ENCODE data around the gene DNASE1L3. TPM values are rescaled to one million over a fixed set of nuclear protein-coding genes. Genes with fewer than 3 reads are reported as not detected.

DNASE1L3 gene
- total and polyA plus RNA-seq, 2 of the 13 experiments (the other 11 are each of a cell fraction or from before 2014, with no cell fraction given), result 0.86 to 1.7 TPM

DNA sequence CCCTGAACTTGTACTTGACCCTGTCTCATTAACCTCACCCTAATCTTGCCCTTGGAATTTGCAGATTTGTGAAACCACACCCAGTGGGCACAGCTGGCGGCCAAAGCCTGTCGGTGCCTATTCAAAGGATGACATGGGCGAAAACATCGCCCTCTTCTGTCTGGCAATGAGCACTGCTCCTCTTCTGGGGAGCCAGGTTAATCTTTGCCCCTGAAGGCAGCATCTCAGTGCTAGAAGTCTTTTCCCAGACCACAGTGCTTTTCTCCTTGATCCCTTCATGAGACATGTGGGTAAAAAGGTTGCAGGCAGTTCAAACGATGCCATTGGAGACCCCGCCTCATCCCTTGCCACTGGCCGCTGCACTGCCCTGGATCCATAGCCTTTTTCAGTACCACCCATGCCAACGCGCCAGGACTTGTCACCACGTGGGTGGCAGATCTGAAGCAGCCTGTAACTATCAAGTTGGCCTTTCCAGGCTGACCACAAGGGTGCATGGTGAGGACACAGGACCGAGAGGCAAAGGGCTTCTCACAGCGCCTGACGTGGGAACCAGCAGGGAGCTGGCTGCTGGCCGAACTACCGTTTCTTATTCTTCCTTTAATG lies 6.5 kb upstream of the DNASE1L3 start (continued):
- peak; percentile 85; the same call in 1 of the 2 replicates for TF ChIP-seq SALL2 (CRISPR knock-in tag; IDR thresholded peaks at IDR 0.05)
- TF ChIP-seq, protein P1, sequence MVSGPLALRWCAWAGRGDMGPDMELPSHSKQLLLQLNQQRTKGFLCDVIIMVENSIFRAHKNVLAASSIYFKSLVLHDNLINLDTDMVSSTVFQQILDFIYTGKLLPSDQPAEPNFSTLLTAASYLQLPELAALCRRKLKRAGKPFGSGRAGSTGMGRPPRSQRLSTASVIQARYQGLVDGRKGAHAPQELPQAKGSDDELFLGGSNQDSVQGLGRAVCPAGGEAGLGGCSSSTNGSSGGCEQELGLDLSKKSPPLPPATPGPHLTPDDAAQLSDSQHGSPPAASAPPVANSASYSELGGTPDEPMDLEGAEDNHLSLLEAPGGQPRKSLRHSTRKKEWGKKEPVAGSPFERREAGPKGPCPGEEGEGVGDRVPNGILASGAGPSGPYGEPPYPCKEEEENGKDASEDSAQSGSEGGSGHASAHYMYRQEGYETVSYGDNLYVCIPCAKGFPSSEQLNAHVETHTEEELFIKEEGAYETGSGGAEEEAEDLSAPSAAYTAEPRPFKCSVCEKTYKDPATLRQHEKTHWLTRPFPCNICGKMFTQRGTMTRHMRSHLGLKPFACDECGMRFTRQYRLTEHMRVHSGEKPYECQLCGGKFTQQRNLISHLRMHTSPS (CRISPR knock-in tag; IDR thresholded peaks at IDR 0.05; ENCODE audit: low read depth), result peak; percentile 96
- peak; percentile 68; the same call in 1 of the 2 replicates for TF ChIP-seq SPEN (CRISPR knock-in tag; IDR thresholded peaks at IDR 0.05; ENCODE audit: low read depth)
- no peak for TF ChIP-seq RARG (CRISPR knock-in tag; IDR thresholded peaks at IDR 0.05; ENCODE audit: low read depth)
- TF ChIP-seq, protein P2, sequence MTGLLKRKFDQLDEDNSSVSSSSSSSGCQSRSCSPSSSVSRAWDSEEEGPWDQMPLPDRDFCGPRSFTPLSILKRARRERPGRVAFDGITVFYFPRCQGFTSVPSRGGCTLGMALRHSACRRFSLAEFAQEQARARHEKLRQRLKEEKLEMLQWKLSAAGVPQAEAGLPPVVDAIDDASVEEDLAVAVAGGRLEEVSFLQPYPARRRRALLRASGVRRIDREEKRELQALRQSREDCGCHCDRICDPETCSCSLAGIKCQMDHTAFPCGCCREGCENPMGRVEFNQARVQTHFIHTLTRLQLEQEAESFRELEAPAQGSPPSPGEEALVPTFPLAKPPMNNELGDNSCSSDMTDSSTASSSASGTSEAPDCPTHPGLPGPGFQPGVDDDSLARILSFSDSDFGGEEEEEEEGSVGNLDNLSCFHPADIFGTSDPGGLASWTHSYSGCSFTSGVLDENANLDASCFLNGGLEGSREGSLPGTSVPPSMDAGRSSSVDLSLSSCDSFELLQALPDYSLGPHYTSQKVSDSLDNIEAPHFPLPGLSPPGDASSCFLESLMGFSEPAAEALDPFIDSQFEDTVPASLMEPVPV (CRISPR knock-in tag; IDR thresholded peaks at IDR 0.05), result no peak
- TF ChIP-seq ZNF232 (CRISPR knock-in tag; IDR thresholded peaks at IDR 0.05; ENCODE audit: borderline replicate concordance), result peak; percentile 75; the same call in 1 of the 2 replicates
- 0 out of 2 replicates have a peak, but pooled peaks have one; percentile 10 for TF ChIP-seq ZNF331 (CRISPR knock-in tag; IDR thresholded peaks at IDR 0.05)
- TF ChIP-seq, protein P3, sequence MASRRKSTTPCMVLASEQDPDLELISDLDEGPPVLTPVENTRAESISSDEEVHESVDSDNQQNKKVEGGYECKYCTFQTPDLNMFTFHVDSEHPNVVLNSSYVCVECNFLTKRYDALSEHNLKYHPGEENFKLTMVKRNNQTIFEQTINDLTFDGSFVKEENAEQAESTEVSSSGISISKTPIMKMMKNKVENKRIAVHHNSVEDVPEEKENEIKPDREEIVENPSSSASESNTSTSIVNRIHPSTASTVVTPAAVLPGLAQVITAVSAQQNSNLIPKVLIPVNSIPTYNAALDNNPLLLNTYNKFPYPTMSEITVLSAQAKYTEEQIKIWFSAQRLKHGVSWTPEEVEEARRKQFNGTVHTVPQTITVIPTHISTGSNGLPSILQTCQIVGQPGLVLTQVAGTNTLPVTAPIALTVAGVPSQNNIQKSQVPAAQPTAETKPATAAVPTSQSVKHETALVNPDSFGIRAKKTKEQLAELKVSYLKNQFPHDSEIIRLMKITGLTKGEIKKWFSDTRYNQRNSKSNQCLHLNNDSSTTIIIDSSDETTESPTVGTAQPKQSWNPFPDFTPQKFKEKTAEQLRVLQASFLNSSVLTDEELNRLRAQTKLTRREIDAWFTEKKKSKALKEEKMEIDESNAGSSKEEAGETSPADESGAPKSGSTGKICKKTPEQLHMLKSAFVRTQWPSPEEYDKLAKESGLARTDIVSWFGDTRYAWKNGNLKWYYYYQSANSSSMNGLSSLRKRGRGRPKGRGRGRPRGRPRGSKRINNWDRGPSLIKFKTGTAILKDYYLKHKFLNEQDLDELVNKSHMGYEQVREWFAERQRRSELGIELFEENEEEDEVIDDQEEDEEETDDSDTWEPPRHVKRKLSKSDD (CRISPR knock-in tag; IDR thresholded peaks at IDR 0.05; ENCODE audit: low read depth), result 0 out of 2 replicates have a peak, but pooled peaks have one; percentile 27
- no peak for TF ChIP-seq ISX (CRISPR knock-in tag; conservative IDR thresholded peaks at IDR 0.05)
- TF ChIP-seq ZNF572 (CRISPR knock-in tag; IDR thresholded peaks at IDR 0.05), result peak; percentile 19; the same call in 1 of the 2 replicates
- no peak for TF ChIP-seq ZNF619 (CRISPR knock-in tag; IDR thresholded peaks at IDR 0.05)
- TF ChIP-seq, protein P4, sequence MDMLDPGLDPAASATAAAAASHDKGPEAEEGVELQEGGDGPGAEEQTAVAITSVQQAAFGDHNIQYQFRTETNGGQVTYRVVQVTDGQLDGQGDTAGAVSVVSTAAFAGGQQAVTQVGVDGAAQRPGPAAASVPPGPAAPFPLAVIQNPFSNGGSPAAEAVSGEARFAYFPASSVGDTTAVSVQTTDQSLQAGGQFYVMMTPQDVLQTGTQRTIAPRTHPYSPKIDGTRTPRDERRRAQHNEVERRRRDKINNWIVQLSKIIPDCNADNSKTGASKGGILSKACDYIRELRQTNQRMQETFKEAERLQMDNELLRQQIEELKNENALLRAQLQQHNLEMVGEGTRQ (IDR thresholded peaks at IDR 0.05; ENCODE audit: low read depth, low read length), result 0 out of 2 replicates have a peak, but pooled peaks have one; percentile 29
- TF ChIP-seq, protein P4 (CRISPR knock-in tag; IDR thresholded peaks at IDR 0.05; ENCODE audit: borderline replicate concordance), result no peak
- no peak for TF ChIP-seq ZNF335 (CRISPR knock-in tag; IDR thresholded peaks at IDR 0.05)
- TF ChIP-seq, protein P5, sequence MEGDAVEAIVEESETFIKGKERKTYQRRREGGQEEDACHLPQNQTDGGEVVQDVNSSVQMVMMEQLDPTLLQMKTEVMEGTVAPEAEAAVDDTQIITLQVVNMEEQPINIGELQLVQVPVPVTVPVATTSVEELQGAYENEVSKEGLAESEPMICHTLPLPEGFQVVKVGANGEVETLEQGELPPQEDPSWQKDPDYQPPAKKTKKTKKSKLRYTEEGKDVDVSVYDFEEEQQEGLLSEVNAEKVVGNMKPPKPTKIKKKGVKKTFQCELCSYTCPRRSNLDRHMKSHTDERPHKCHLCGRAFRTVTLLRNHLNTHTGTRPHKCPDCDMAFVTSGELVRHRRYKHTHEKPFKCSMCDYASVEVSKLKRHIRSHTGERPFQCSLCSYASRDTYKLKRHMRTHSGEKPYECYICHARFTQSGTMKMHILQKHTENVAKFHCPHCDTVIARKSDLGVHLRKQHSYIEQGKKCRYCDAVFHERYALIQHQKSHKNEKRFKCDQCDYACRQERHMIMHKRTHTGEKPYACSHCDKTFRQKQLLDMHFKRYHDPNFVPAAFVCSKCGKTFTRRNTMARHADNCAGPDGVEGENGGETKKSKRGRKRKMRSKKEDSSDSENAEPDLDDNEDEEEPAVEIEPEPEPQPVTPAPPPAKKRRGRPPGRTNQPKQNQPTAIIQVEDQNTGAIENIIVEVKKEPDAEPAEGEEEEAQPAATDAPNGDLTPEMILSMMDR (CRISPR knock-in tag; IDR thresholded peaks at IDR 0.05), result peak; percentile 75
- TF ChIP-seq, protein P6, sequence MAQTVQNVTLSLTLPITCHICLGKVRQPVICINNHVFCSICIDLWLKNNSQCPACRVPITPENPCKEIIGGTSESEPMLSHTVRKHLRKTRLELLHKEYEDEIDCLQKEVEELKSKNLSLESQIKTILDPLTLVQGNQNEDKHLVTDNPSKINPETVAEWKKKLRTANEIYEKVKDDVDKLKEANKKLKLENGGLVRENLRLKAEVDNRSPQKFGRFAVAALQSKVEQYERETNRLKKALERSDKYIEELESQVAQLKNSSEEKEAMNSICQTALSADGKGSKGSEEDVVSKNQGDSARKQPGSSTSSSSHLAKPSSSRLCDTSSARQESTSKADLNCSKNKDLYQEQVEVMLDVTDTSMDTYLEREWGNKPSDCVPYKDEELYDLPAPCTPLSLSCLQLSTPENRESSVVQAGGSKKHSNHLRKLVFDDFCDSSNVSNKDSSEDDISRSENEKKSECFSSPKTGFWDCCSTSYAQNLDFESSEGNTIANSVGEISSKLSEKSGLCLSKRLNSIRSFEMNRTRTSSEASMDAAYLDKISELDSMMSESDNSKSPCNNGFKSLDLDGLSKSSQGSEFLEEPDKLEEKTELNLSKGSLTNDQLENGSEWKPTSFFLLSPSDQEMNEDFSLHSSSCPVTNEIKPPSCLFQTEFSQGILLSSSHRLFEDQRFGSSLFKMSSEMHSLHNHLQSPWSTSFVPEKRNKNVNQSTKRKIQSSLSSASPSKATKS (CRISPR knock-in tag; IDR thresholded peaks at IDR 0.05), result no peak
